NCI-H1930 (cell line): ENCODE data around the gene MIGA2.
"Not testable (repeated sequence)": the region's sequence is repeated elsewhere in the genome, so short reads cannot be mapped to it uniquely, and the experiment has no call there.

Source experiments
- DNase-seq, 2 experiments: peaks; one replicate each; lab custom pipeline; 2025; lab: John Stamatoyannopoulos, UW

The MIGA2 gene

GRCh38 chr9:129011761-129012181, 24.7 kb upstream of the MIGA2 start:
- DNase-seq: no peak

DNA sequence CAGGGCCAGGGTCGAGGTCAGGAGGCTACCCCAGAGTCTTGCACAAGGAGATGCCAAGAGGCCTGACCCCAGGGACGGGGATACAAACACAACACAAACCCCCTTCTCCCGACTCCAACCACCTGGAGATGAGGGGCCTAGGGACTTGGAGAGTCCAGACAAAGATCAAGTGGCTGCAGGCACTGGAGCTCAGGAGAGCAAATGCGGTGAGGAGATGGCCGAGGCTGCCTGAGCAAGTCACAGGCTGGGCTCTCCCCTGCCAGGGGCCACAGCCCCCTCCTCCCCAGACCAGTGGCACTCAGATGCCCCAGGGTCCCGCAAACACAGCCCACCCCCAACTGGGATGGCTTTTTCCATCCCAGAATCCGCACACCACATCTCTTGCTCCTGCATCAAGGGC, 24.1 kb upstream of the MIGA2 start:
- no peak for DNase-seq

DNA sequence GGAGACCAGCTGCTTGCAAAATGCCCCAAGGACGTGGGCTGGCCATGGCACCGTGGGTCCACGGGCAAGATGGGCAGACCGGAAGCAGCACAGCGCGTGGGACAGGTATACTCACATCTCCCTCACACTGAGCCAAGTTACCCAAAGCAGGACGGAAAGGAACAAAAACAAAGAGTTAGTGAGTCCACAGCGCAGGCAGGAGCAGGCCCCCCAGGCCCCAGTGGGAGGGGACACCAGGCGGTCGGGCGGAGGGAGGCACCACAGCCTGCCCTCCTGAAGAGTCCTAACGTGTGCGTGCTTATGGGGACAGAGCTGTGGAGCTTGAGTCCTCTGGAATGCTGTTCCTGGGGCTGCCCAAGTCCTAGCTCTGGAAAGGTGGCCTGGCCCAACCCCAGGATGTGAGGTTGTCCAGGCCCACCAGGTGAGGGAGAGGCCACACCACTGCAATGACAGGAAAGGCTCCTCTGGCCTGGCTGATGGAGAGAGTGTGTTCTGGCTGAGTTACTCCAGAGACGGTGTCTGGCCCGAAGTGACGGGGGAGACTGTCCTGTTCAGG, 23.5 kb upstream of the MIGA2 start:
- no peak for DNase-seq

- DNase-seq: no peak
Measured at GRCh38 chr9:129013674-129014073, 22.8 kb upstream of the MIGA2 start.

- no peak for DNase-seq
Measured at GRCh38 chr9:129014124-129014523, 22.3 kb upstream of the MIGA2 start.

DNA sequence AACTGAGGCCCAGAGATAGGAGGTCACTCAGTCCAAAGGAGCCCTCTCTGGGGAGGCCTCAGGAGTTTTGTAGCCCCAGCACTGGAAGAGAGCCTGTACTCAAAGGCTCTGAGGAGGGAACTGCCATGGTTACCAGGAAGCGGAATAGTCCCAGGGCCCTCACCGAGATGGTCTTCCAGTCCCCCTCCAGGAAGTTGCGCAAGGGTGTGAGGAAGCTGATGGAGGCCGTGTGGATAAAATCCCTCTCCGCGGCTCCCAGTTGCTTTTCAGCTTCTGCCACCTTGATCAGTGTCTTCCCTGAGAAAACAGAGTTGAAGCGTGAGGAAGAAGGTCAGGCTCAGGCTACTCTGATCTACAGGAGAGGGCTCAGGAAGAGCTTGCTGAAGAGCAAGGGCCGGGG, 21.8 kb upstream of the MIGA2 start:
- DNase-seq: no peak

DNA sequence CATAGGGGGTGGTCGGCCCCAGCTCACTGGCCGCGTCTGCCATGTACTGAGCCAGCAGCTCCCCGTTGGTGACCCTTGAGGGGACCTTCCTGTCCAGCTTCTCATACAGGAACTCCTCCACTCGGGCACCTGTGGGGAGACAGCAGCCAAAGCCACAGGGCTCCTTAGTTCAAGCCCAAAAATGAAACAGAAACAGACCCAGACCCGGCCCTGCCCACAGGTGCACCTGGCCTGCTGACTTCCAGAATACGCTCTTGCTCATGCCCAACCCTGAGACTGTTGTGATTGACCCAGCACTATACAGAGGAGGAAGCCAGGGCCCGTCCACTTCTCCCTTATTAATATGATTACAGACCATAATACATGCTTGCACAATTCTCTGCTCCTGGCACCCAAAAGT, 15.3 kb upstream of the MIGA2 start:
- DNase-seq: no peak

- DNase-seq: no peak
Measured at GRCh38 chr9:129022037-129022436, 14.4 kb upstream of the MIGA2 start.

- DNase-seq: no peak
Measured at GRCh38 chr9:129023036-129023907, 13.2 kb upstream of the MIGA2 start.

DNA sequence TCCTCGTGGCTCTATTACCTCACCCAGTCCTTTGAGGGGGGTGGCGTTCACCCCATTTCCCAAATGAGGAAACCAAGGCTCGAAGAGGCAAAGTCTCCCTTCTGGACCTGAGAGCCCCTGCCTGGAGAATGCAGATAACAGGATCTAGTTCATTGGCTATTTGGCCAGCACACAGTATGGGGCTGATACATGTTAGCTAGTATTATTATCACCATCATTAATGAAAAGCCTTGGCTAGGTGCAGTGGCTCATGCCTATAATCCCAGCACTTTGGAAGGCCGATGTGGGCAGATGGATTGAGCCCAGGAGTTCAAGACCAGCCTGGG, 12.6 kb upstream of the MIGA2 start:
- DNase-seq: no peak

DNA sequence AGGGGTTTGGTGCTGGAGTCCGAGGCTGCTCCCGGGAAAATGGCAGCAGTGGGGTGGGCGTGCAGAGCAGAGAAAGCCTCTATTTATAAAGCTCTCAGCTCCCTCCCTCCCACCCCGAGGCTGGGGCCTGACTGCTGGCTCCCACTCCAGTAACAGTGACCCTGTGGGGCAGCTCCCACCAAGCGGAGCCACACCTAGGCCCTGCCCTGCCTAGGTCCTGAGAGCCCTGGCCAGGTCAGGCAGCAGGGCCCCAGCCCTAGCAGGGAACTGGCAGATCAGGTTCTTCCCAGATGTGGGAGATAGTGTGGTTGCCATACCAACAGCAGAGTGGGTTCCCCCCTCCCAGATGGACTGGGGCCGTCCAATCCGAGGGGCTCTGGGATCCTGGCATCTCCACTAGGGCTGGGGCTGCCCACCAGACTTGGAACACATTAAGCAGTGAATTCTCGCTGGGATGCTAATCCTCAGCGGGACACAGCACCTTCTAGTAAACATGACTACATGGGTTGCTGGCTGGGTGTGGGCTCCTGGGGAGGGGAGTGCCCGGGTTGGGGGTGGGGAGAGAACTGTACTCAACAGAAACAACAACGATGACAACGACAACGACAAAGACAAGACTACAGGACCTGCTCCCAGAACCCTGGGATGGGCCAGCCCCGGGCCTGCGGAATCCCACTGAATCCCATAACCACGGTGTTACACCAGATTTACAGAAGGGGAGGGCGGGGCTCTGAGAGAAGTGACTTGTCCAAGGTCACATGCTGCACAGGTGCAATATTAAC, 9.8 kb upstream of the MIGA2 start:
- no peak for DNase-seq

DNA sequence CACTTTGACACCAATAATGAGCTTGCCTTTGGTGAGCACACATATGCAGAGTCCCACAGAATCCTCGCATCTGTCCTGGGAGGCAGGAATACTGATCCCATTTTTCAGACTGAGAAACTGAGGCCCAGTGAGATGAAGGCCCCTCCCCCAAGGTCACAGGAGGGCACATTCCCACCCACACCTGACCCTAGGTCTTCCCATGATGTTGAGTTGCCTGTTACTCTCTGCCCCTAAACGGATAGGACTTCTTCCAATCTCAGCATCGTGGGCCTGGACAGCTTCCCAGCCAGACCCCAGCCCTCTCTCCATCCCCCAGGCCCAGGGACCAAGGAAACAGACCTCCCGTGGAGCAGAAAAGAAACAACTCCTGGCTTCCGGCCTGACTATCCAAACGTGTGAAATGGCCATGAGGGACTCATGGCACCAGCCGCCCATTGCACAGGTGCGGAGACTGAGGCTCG, 9.2 kb upstream of the MIGA2 start:
- DNase-seq: no peak

GRCh38 chr9:129027685-129028191, 8.7 kb upstream of the MIGA2 start:
- DNase-seq: peak; percentile 62 to 73

DNA sequence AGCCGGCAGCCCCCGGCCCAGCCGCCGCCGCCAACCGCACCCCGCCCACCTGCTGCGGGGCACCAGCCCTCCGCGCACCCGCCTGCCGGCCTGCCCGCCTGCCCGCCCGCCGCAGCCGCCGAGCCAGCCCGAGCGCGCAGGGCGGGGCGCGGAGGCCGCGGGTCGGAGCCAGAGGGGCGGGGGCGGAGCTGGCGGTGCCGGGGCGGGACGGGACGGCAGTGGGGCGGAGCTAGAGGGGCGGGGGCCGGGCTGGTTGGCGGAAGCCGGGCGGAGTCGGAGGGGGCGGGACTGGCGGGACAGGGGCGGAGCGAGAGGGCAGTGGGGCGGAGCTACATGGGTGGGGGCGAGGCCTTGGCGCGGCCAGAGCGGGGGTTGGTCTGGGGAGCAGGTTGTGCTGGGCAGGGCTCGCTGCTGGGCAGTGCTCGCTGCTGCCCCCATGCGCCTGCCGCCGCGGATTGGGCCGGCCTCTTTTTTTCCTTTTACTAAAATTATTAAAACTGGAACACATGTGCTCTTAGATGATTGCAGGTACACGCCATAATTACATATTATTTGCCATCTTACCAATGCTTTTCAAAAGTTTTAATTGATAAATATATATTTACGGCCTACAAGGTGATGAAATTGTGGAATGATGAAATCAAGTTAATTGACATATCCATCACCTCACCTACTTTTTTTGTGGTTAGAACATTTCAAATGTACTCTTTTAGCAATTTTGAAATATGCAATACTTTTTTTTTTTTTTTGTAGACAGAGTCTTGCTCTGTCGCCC, 8.0 kb upstream of the MIGA2 start, which contains the start of gene SH3GLB2:
Gene SH3GLB2, minus strand, starts transcription at position 140 of the 775 bp plus-strand sequence. CDS start 177 bp downstream, outside the sequence.
- peak; percentile 76 to 82 for DNase-seq

DNA sequence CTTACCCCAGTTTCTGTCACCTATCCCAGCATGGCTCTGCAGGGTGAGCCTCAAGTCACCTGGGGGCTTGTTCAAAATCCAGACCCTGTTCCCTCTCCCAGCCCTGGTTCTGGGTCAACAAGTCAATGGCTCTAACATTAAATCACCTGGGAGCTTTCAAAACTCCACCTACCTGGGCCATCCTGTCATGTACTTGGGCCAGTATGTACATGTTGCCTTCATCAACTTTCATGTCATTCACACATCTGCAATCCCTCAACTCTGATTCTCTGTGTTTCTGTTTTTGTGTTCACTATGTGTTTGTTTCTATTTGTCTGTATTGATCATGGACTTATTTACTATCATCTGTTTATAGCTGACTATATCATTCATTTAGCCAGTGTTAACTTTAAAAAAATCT, 6.2 kb upstream of the MIGA2 start:
- no peak for DNase-seq

- DNase-seq: no peak
Measured at GRCh38 chr9:129031514-129031913, 4.9 kb upstream of the MIGA2 start.

DNA sequence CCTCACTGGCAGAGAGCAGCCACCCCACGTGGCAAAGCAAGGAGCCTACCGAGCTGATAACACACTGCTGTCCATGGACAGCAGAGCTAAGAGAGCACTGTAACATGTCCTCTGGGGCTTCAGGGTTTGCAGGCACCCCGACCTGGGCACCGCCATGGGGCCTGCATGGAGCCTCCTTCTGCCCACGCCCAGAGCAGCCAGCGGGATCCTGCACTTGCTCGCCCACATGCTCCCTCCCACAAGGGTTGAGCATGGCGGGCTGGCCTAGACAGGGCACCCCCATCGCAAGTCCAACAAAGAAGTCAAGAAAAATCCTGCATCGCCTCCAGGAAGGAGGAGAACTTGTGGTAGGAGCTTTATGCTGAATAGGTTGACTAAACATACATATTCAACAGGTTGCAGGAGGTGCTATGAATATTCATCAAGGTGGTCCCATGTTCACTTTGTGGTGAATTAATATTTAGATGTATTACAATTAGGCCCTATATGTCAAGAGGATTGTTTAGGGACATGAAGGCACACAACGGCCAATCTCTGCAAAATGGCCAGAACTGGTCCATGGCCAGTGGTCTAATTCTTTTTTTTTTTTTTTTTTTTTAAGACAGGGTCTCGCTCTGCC, 3.8 kb upstream of the MIGA2 start:
- no peak for DNase-seq

DNA sequence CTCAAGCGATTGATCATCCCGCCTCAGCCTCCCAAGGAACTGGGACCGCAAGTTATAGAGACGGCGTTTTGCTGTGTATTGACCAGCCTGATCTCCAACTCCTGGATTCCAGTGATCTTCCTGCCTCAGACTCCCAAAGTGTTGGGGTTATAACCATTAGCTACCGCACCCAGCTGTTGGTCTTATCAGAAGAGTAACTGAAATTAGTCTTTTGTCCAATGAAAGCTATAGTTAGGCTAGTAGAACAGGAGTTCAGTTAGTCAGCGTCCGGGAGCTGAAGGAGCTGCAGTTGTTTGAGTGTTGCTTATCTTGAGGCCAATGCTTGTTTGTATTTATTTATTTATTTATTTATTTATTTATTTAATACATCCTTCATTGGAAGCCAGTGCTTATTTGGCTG, 3.2 kb upstream of the MIGA2 start:
- DNase-seq: no peak

- not testable (repeated sequence) for DNase-seq
Measured at GRCh38 chr9:129035838-129036237, 588 bp upstream of the MIGA2 start.

DNA sequence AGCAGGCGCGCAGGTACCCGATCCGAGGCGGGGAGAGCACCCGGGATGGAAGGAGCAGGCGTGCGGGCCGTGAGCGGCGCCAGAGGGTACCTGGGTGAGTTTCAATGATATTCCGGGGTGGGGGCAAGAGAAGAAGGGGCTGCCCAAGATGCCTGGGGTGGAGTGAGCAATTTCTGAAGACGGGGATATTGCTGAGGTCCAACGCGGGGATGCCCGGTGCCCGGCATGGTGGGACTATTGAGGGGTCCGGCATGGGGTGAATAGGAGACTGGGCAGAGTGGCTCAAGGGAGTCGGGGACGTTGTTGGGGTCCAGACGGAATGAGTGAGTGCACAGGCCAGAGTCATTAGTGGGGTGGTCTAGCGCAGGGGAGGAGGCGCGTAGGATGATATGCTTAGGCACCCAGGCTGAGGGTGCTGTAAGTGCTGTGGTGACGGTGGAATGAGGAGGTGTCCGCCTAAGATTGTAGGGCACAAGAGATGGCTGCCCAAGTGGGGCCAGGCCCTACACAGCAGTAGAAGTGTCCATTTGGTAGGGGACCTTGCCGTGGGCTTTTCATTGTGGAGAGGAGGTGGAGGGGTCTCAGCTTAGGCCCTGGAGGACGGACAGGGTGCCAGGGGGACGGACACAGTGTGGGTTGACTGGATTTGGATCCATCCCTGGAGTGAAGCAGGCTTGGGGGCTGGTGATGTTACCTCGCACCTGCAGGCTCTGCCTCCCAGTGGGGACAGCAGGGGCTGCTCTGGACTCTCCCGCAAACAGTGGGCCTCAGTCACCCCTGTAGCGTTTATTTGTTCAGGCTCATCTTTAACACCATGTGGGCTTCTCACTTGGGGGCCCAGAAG, 719 bp downstream of the MIGA2 start:
- DNase-seq: no peak

GRCh38 chr9:129037767-129038098, 1.3 kb downstream of the MIGA2 start:
- DNase-seq: no peak
